T-cell (primary cell): ENCODE measurements around the gene CD63. TPM values are rescaled to one million over a fixed set of nuclear protein-coding genes. Genes with fewer than 3 reads are reported as not detected.

Experiments
- ATAC-seq, 4 experiments: fragments of 200-7000 bp in 3 of 4; fragments of 150-1000 bp in 1 of 4; cut with Tn5 transposase; replicated peaks in 1 of 4; 1 replicate in 3 of 4; 2 replicates in 1 of 4; pipeline ENCODE4 v1.10.0; 2021; ENCODE audit warnings: moderate library complexity in 3 of 4, mild to moderate bottlenecking in 2 of 4, moderate number of reproducible peaks in 1 of 4
- CTCF ChIA-PET, 2 donors: fragments of 300-600 bp; sonication (Branson Sonifier 250); formaldehyde crosslinking; loops; one replicate each; lab custom pipeline; 2022; ENCODE audit warnings: antibody characterized with exemption in 2 of 2; lab: Charles Lee
- POLR2A ChIA-PET, 2 donors: fragments of 300-600 bp; sonication (Branson Sonifier 250); formaldehyde crosslinking; loops; one replicate each; lab custom pipeline; 2022; ENCODE audit warnings: antibody characterized with exemption in 2 of 2; lab: Charles Lee
- DNase-seq, 35 experiments: peaks; one replicate each; pipeline versions ENCODE4 v3.0.0 to v3.0.0-alpha.2; 2013 to 2023
- H3K27ac ChIP-seq: one replicate; pipeline ENCODE4 v1.5.1; 2013; ENCODE audit warnings: low read length
- H3K27me3 ChIP-seq, 2 experiments: replicated peaks in 1 of 2; 1 replicate in 1 of 2; 2 replicates in 1 of 2; pipeline versions ENCODE4 v1.6.1 to v1.7.0; 2013; ENCODE audit warnings: low read length in 1 of 2, mixed read lengths in 1 of 2; ENCODE audit not compliant: control insufficient read depth in 2 of 2, insufficient read depth in 2 of 2; ENCODE audit errors: extremely low read depth in 1 of 2
- H3K36me3 ChIP-seq, 2 donors: 1 replicate in 1 of 2; 2 replicates in 1 of 2; pipeline versions ENCODE4 v1.6.1 to v1.7.0; 2013; ENCODE audit warnings: low read length in 1 of 2; ENCODE audit not compliant: control insufficient read depth in 2 of 2, insufficient read depth in 1 of 2; ENCODE audit errors: extremely low read depth in 1 of 2
- H3K4me1 ChIP-seq, 2 experiments: 1 replicate in 1 of 2; 2 replicates in 1 of 2; pipeline versions ENCODE4 v1.6.1 to v1.7.0; 2013; ENCODE audit warnings: low read length in 2 of 2, mixed read lengths in 1 of 2; ENCODE audit not compliant: insufficient read depth in 2 of 2, control insufficient read depth in 1 of 2; ENCODE audit errors: extremely low read depth in 1 of 2
- H3K4me3 ChIP-seq, 2 donors: 1 replicate in 1 of 2; 2 replicates in 1 of 2; pipeline versions ENCODE4 v1.5.1 to v1.7.0; 2013; ENCODE audit warnings: mild to moderate bottlenecking in 2 of 2, low read length in 1 of 2, moderate library complexity in 1 of 2; ENCODE audit not compliant: control insufficient read depth in 1 of 2; ENCODE audit errors: extremely low read depth in 1 of 2
- H3K9me3 ChIP-seq: 2 replicates; pipeline ENCODE4 v1.7.0; 2013
- H3K27ac Mint-ChIP-seq, 2 donors: one replicate each; pipeline ENCODE4 v1.8.0; 2020 to 2021; ENCODE audit warnings: mild to moderate bottlenecking in 2 of 2, mixed read lengths in 2 of 2
- H3K27me3 Mint-ChIP-seq, 2 donors: one replicate each; pipeline ENCODE4 v1.8.0; 2021 to 2022; ENCODE audit warnings: mixed read lengths in 2 of 2
- H3K36me3 Mint-ChIP-seq: one replicate; pipeline ENCODE4 v1.8.0; 2021; ENCODE audit warnings: mixed read lengths
- H3K4me1 Mint-ChIP-seq, 3 donors: one replicate each; pipeline ENCODE4 v1.8.0; 2020 to 2022; ENCODE audit warnings: mixed read lengths in 3 of 3, mild to moderate bottlenecking in 1 of 3
- H3K4me3 Mint-ChIP-seq, 3 donors: one replicate each; pipeline ENCODE4 v1.8.0; 2020 to 2022; ENCODE audit warnings: mild to moderate bottlenecking in 3 of 3, mixed read lengths in 3 of 3, moderate library complexity in 3 of 3
- H3K9me3 Mint-ChIP-seq, 3 donors: one replicate each; pipeline ENCODE4 v1.8.0; 2020 to 2022; ENCODE audit warnings: mixed read lengths in 3 of 3
- WGBS: methylation state at CpG from one replicate; pipeline ENCODE4 v1.1.5; 2013; ENCODE audit warnings: missing lambda C conversion rate; ENCODE audit not compliant: insufficient coverage; 5-methylcytosine and 5-hydroxymethylcytosine counted together
- total RNA-seq, 35 experiments: library from RNA in 6 of 35; stranded (reverse) in 6 of 35; fragments of 120-200 nt in 1 of 35; gene quantifications; one replicate each; pipeline versions ENCODE4 v1.2.1 to v1.2.4 and lab custom pipeline; 2013 to 2026

Gene CD63
- total RNA-seq, 5 donors from 2014 or later (not counting 1 experiment from before 2014, with no cell fraction given): 41.3 to 88.2 (median 73.5) TPM

GRCh38 chr12:55688716-55689655 lies 39.8 kb downstream of the CD63 start:
- Histone ChIP-seq H3K4me1 (peaks cover 0 to 9% of the 10 kb centered on the region in 2 experiments), H3K9me3 (no peaks in the 10 kb centered on the region), H3K4me3 (no peak overlapping the region), H3K27ac (no peak overlapping the region), H3K27me3 (peaks cover 0 to 17% of the 10 kb centered on the region in 2 experiments), H3K36me3 (no peaks in the 10 kb centered on the region)
- H3K4me1 Mint-ChIP-seq: peaks cover 9 to 10% (median 9%) of the 10 kb centered on the region in 3 donors
- H3K27me3 Mint-ChIP-seq: peaks cover 0 to 3% of the 10 kb centered on the region in 2 donors
- H3K4me3 Mint-ChIP-seq: no peak overlapping the region
- no peak for ATAC-seq
- POLR2A ChIA-PET: no interaction called here
- H3K9me3 Mint-ChIP-seq: no peaks in the 10 kb centered on the region
- no peak overlapping the region for H3K27ac Mint-ChIP-seq
- no peaks in the 10 kb centered on the region for H3K36me3 Mint-ChIP-seq
- WGBS: 95% methylated on average over 4 of the region's 16 CpGs
- CTCF ChIA-PET: no interaction called here
- DNase-seq: no peak

GRCh38 chr12:55687746-55688145 lies 41.1 kb downstream of the CD63 start:
- H3K27ac ChIP-seq: no peak overlapping the region
- H3K4me1 Mint-ChIP-seq: peaks cover 9 to 12% (median 11%) of the 10 kb centered on the region in 3 donors
- DNase-seq (no peak), ATAC-seq (peak in 2 of 4 experiments; percentile 16 to 38)
- peaks cover 0 to 9% of the 10 kb centered on the region in 2 experiments for H3K4me1 ChIP-seq
- peaks cover 0 to 13% of the 10 kb centered on the region in 2 experiments for H3K27me3 ChIP-seq
- no peaks in the 10 kb centered on the region for H3K36me3 Mint-ChIP-seq
- H3K4me3 Mint-ChIP-seq: no peak overlapping the region
- H3K4me3 ChIP-seq: no peak overlapping the region
- POLR2A ChIA-PET: no interaction called here
- H3K27me3 Mint-ChIP-seq: peaks cover 6 to 7% of the 10 kb centered on the region in 2 donors
- H3K9me3 ChIP-seq: no peaks in the 10 kb centered on the region
- no peak overlapping the region for H3K27ac Mint-ChIP-seq
- CTCF ChIA-PET: no interaction called here
- H3K9me3 Mint-ChIP-seq: no peaks in the 10 kb centered on the region
- no peaks in the 10 kb centered on the region for H3K36me3 ChIP-seq

GRCh38 chr12:55686366-55687010 lies 42.3 kb downstream of the CD63 start:
- peaks cover 9 to 16% of the 10 kb centered on the region in 2 donors for H3K27me3 Mint-ChIP-seq
- 87% methylated on average over 9 of the region's 9 CpGs for WGBS
- no peak overlapping the region for H3K27ac ChIP-seq
- peaks cover 12 to 24% (median 15%) of the 10 kb centered on the region in 3 donors for H3K4me1 Mint-ChIP-seq
- no peaks in the 10 kb centered on the region for H3K36me3 ChIP-seq
- peaks cover 0 to 21% of the 10 kb centered on the region in 2 experiments for H3K27me3 ChIP-seq
- no peak for DNase-seq
- no peak overlapping the region for H3K27ac Mint-ChIP-seq
- ChIA-PET CTCF (interaction anchor here in 1 of 2 donors (0.7 kb wide), 1 partner anchor 857 kb away, joined by 5 read pairs; no protein-coding TSS in a partner anchor), POLR2A (interaction anchor here in 1 of 2 donors (0.5 kb wide), 1 partner anchor 47 kb away, joined by 3 read pairs; no protein-coding TSS in a partner anchor)
- H3K36me3 Mint-ChIP-seq: no peaks in the 10 kb centered on the region
- no peak overlapping the region for H3K4me3 ChIP-seq
- no peaks in the 10 kb centered on the region for H3K9me3 ChIP-seq
- H3K9me3 Mint-ChIP-seq: no peaks in the 10 kb centered on the region
- ATAC-seq: no peak
- H3K4me1 ChIP-seq: peaks cover 0 to 12% of the 10 kb centered on the region in 2 experiments
- H3K4me3 Mint-ChIP-seq: no peak overlapping the region

- Mint-ChIP-seq H3K27me3 (peaks cover 18 to 24% of the 10 kb centered on the region in 2 donors), H3K36me3 (no peaks in the 10 kb centered on the region), H3K4me1 (peaks cover 18 to 31% (median 23%) of the 10 kb centered on the region in 3 donors), H3K4me3 (no peak overlapping the region), H3K27ac (no peak overlapping the region), H3K9me3 (no peaks in the 10 kb centered on the region)
- ATAC-seq: no peak
- CTCF ChIA-PET: no interaction called here
- H3K27me3 ChIP-seq: peaks cover 0 to 29% of the 10 kb centered on the region in 2 experiments
- no peak overlapping the region for H3K4me3 ChIP-seq
- WGBS: 86% methylated on average over 5 of the region's 5 CpGs
- DNase-seq: no peak
- no peak overlapping the region for H3K27ac ChIP-seq
- no peaks in the 10 kb centered on the region for H3K9me3 ChIP-seq
- no peaks in the 10 kb centered on the region for H3K36me3 ChIP-seq
- POLR2A ChIA-PET: no interaction called here
- peaks cover 0 to 17% of the 10 kb centered on the region in 2 experiments for H3K4me1 ChIP-seq
Observed at GRCh38 chr12:55685671-55686070, 43.1 kb downstream of the CD63 start.

GRCh38 chr12:55684761-55685370 lies 43.9 kb downstream of the CD63 start:
- no peak overlapping the region for H3K27ac Mint-ChIP-seq
- CTCF ChIA-PET: no interaction called here
- POLR2A ChIA-PET: no interaction called here
- Histone ChIP-seq H3K4me1 (peaks cover 0 to 17% of the 10 kb centered on the region in 2 experiments), H3K27me3 (peaks cover 0 to 31% of the 10 kb centered on the region in 2 experiments), H3K4me3 (no peak overlapping the region), H3K27ac (no peak overlapping the region), H3K9me3 (no peaks in the 10 kb centered on the region), H3K36me3 (no peaks in the 10 kb centered on the region)
- H3K9me3 Mint-ChIP-seq: no peaks in the 10 kb centered on the region
- peaks cover 18 to 31% (median 23%) of the 10 kb centered on the region in 3 donors for H3K4me1 Mint-ChIP-seq
- ATAC-seq (no peak), DNase-seq (no peak)
- WGBS: 95% methylated on average over 15 of the region's 20 CpGs
- H3K4me3 Mint-ChIP-seq: no peak overlapping the region
- peaks cover 21 to 26% of the 10 kb centered on the region in 2 donors for H3K27me3 Mint-ChIP-seq
- no peaks in the 10 kb centered on the region for H3K36me3 Mint-ChIP-seq

- H3K36me3 Mint-ChIP-seq: no peaks in the 10 kb centered on the region
Observed at GRCh38 chr12:55683676-55684075, 45.1 kb downstream of the CD63 start.

More at GRCh38 chr12:55683676-55684075, 45.1 kb downstream of the CD63 start:
- no peak overlapping the region for H3K27ac ChIP-seq
- Mint-ChIP-seq H3K27me3 (peaks cover 33% of the 10 kb centered on the region in 2 donors), H3K27ac (no peak overlapping the region), H3K4me3 (no peak overlapping the region), H3K9me3 (no peaks in the 10 kb centered on the region), H3K4me1 (peaks cover 18 to 31% (median 23%) of the 10 kb centered on the region in 3 donors)
- peaks cover 0 to 17% of the 10 kb centered on the region in 2 experiments for H3K4me1 ChIP-seq
- no peak for ATAC-seq
- H3K27me3 ChIP-seq: peaks cover 0 to 39% of the 10 kb centered on the region in 2 experiments
- no peak for DNase-seq
- WGBS: 76% methylated on average over 5 of the region's 7 CpGs
- H3K4me3 ChIP-seq: no peak overlapping the region
- no peaks in the 10 kb centered on the region for H3K9me3 ChIP-seq
- ChIA-PET POLR2A (no interaction called here), CTCF (no interaction called here)
- H3K36me3 ChIP-seq: no peaks in the 10 kb centered on the region
